SK-MEL-5 (cell line): ENCODE results near the gene CAST. TPM values are rescaled to one million over a fixed set of nuclear protein-coding genes. Genes with fewer than 3 reads are reported as not detected.

Experiments used
- DNase-seq: peaks from one replicate; pipeline ENCODE4 v3.0.0-alpha.2; 2016; ENCODE audit warnings: low read depth, low spot score
- in situ Hi-C: cut with HindIII; loops from 2 replicates; pipeline ENCODE4 v1.10.0; 2016; ENCODE audit warnings: low sequenced_read_pairs, high pct_unique_total_duplicates, low pct_unique_long_range_greater_than_20kb
- total RNA-seq: library from RNA; depleted of rRNA; stranded (reverse); fragments of >200 nt; shearing (Covaris generic); gene quantifications from 2 replicates; pipeline ENCODE4 v1.2.3, GENCODE V29; 2014

The CAST gene
- total RNA-seq, 1 experiment from 2014 or later, result 285 TPM

GRCh38 chr5:96750110-96750822, 88.1 kb downstream of the CAST start:
- in situ Hi-C loops, result loop anchor here (25.0 kb wide), 1 partner anchor 412 kb away; no protein-coding TSS in a partner anchor
- DNase-seq, result no peak

- DNase-seq, result no peak
- in situ Hi-C loops, result loop anchor here (25.0 kb wide), 1 partner anchor 411 kb away; no protein-coding TSS in a partner anchor
These were observed 89.3 kb downstream of the CAST start for GRCh38 chr5:96751203-96752169.

- DNase-seq, result peak; percentile 76
- in situ Hi-C loops, result loop anchor here (25.0 kb wide), 1 partner anchor 410 kb away; no protein-coding TSS in a partner anchor
These were observed 90.3 kb downstream of the CAST start for GRCh38 chr5:96752341-96753016.

- DNase-seq, result no peak
- in situ Hi-C loops, result loop anchor here (25.0 kb wide), 1 partner anchor 409 kb away; no protein-coding TSS in a partner anchor
These were observed 90.8 kb downstream of the CAST start for GRCh38 chr5:96753017-96753397.

GRCh38 chr5:96753848-96754247, 91.7 kb downstream of the CAST start:
- DNase-seq, result no peak
- in situ Hi-C loops, result loop anchor here (25.0 kb wide), 1 partner anchor 408 kb away; no protein-coding TSS in a partner anchor

- in situ Hi-C loops, result loop anchor here (25.0 kb wide), 1 partner anchor 406 kb away; no protein-coding TSS in a partner anchor
- DNase-seq, result no peak
These were observed 93.7 kb downstream of the CAST start for GRCh38 chr5:96755851-96756250.

- in situ Hi-C loops, result loop anchor here (25.0 kb wide), 1 partner anchor 405 kb away; no protein-coding TSS in a partner anchor
- DNase-seq, result no peak
These were observed 94.8 kb downstream of the CAST start for GRCh38 chr5:96756985-96757384.

- in situ Hi-C loops, result loop anchor here (25.0 kb wide), 1 partner anchor 404 kb away; no protein-coding TSS in a partner anchor
- no peak for DNase-seq
These were observed 96.4 kb downstream of the CAST start for GRCh38 chr5:96758621-96759020.

GRCh38 chr5:96761618-96762017, 99.4 kb downstream of the CAST start:
- in situ Hi-C loops, result loop anchor here (25.0 kb wide), 1 partner anchor 401 kb away; no protein-coding TSS in a partner anchor

GRCh38 chr5:96763026-96763425, 100.8 kb downstream of the CAST start:
- in situ Hi-C loops, result loop anchor here (25.0 kb wide), 1 partner anchor 399 kb away; no protein-coding TSS in a partner anchor
- DNase-seq, result no peak

More at GRCh38 chr5:96761618-96762017, 99.4 kb downstream of the CAST start:
- no peak for DNase-seq

GRCh38 chr5:96765043-96765442, 102.9 kb downstream of the CAST start:
- in situ Hi-C loops, result loop anchor here (25.0 kb wide), 1 partner anchor 397 kb away; no protein-coding TSS in a partner anchor
- no peak for DNase-seq

- DNase-seq, result no peak
- in situ Hi-C loops, result loop anchor here (25.0 kb wide), 1 partner anchor 394 kb away; no protein-coding TSS in a partner anchor
These were observed 106.6 kb downstream of the CAST start for GRCh38 chr5:96768708-96769251.

- in situ Hi-C loops, result loop anchor here (25.0 kb wide), 1 partner anchor 391 kb away; no protein-coding TSS in a partner anchor
- DNase-seq, result no peak
These were observed 109.2 kb downstream of the CAST start for GRCh38 chr5:96771395-96771794.

- in situ Hi-C loops, result loop anchor here (25.0 kb wide), 1 partner anchor 390 kb away; no protein-coding TSS in a partner anchor
- DNase-seq, result no peak
These were observed 109.9 kb downstream of the CAST start for GRCh38 chr5:96772111-96772510.

GRCh38 chr5:96772542-96772941, 110.4 kb downstream of the CAST start:
- no peak for DNase-seq
- in situ Hi-C loops, result loop anchor here (25.0 kb wide), 1 partner anchor 390 kb away; no protein-coding TSS in a partner anchor

GRCh38 chr5:96775050-96775449, 112.9 kb downstream of the CAST start:
- in situ Hi-C loops, result no loop called here
- DNase-seq, result no peak

GRCh38 chr5:96775689-96776088, 113.5 kb downstream of the CAST start:
- in situ Hi-C loops, result no loop called here
- DNase-seq, result no peak
